Liver (tissue), 9 donors: ENCODE measurements around the gene WNT10A. TPM values are rescaled to one million over a fixed set of nuclear protein-coding genes. Genes with fewer than 3 reads are reported as not detected.

Experiments used
- DNase-seq: peaks from one replicate; pipeline ENCODE4 v3.0.0-alpha.2; 2017; ENCODE audit warnings: low spot score
- H3K27ac ChIP-seq, 2 donors: one replicate each; pipeline ENCODE4 v1.7.0; 2013; ENCODE audit warnings: inconsistent platforms in 2 of 2, low read length in 2 of 2, control low read depth in 1 of 2, low read depth in 1 of 2, mild to moderate bottlenecking in 1 of 2
- H3K27me3 ChIP-seq, 4 donors: one replicate each; pipeline versions ENCODE4 v1.6.1 to v1.7.0; 2013; ENCODE audit warnings: low read length in 3 of 4, inconsistent platforms in 1 of 4, mild to moderate bottlenecking in 1 of 4, moderate library complexity in 1 of 4; ENCODE audit not compliant: control insufficient read depth in 4 of 4, insufficient read depth in 4 of 4
- H3K36me3 ChIP-seq, 4 donors: one replicate each; pipeline versions ENCODE4 v1.6.1 to v1.7.0; 2013; ENCODE audit warnings: low read length in 3 of 4, mild to moderate bottlenecking in 3 of 4, low read depth in 1 of 4, moderate library complexity in 1 of 4; ENCODE audit not compliant: control insufficient read depth in 4 of 4, insufficient read depth in 3 of 4
- H3K4me1 ChIP-seq, 4 donors: one replicate each; pipeline versions ENCODE4 v1.6.1 to v1.7.0; 2013; ENCODE audit warnings: low read length in 3 of 4, mild to moderate bottlenecking in 3 of 4, moderate library complexity in 1 of 4; ENCODE audit not compliant: control insufficient read depth in 4 of 4, insufficient read depth in 4 of 4
- H3K4me3 ChIP-seq, 3 donors: one replicate each; pipeline versions ENCODE4 v1.6.1 to v1.7.0; 2013; ENCODE audit warnings: low read length in 3 of 3, control low read depth in 1 of 3, low read depth in 1 of 3, mild to moderate bottlenecking in 1 of 3
- H3K9ac ChIP-seq, 2 donors: one replicate each; pipeline ENCODE4 v1.7.0; 2013; ENCODE audit warnings: low read length in 2 of 2, mild to moderate bottlenecking in 2 of 2, moderate library complexity in 2 of 2, control low read depth in 1 of 2, low read depth in 1 of 2
- H3K9me3 ChIP-seq, 4 donors: one replicate each; pipeline versions ENCODE4 v1.6.1 to v1.7.0; 2013; ENCODE audit warnings: low read length in 3 of 4; ENCODE audit not compliant: control insufficient read depth in 4 of 4
- ATF3 ChIP-seq: IDR thresholded peaks from 2 replicates; pipeline ENCODE4 v1.6.1; 2016; ENCODE audit warnings: antibody characterized with exemption
- CTCF ChIP-seq: fragments of 150-350 bp; IDR thresholded peaks from 2 replicates; pipeline ENCODE4 v1.5.1; 2017; ENCODE audit warnings: improper control_type of control experiment, low read depth, low read length; ENCODE audit not compliant: missing input control
- EGR1 ChIP-seq, 2 donors: IDR thresholded peaks; 2 replicates each; pipeline ENCODE4 v1.6.1; 2016 to 2018; ENCODE audit warnings: antibody characterized with exemption in 2 of 2, low read depth in 2 of 2
- FOXA1 ChIP-seq: IDR thresholded peaks from 2 replicates; pipeline ENCODE4 v1.6.1; 2016; ENCODE audit warnings: antibody characterized with exemption
- FOXA2 ChIP-seq: IDR thresholded peaks from 2 replicates; pipeline ENCODE4 v1.6.1; 2016; ENCODE audit warnings: antibody characterized with exemption
- HNF4A ChIP-seq, 2 donors: conservative IDR thresholded peaks; 2 replicates each; pipeline ENCODE4 v1.6.1; 2016; ENCODE audit warnings: antibody characterized with exemption in 2 of 2, mild to moderate bottlenecking in 2 of 2
- HNF4G ChIP-seq: IDR thresholded peaks from 2 replicates; pipeline ENCODE4 v1.6.1; 2016; ENCODE audit warnings: antibody characterized with exemption
- JUND ChIP-seq, 2 donors: IDR thresholded peaks; 2 replicates each; pipeline ENCODE4 v1.6.1; 2016; ENCODE audit warnings: antibody characterized with exemption in 2 of 2
- MAX ChIP-seq: IDR thresholded peaks from 2 replicates; pipeline ENCODE4 v1.6.1; 2016; ENCODE audit warnings: antibody characterized with exemption
- NR2F2 ChIP-seq: IDR thresholded peaks from 2 replicates; pipeline ENCODE4 v1.6.1; 2016; ENCODE audit warnings: antibody characterized with exemption
- RAD21 ChIP-seq, 2 donors: IDR thresholded peaks; 2 replicates each; pipeline ENCODE4 v1.6.1; 2016; ENCODE audit warnings: antibody characterized with exemption in 2 of 2, mild to moderate bottlenecking in 2 of 2
- REST ChIP-seq: IDR thresholded peaks from 2 replicates; pipeline ENCODE4 v1.6.1; 2016; ENCODE audit warnings: antibody characterized with exemption, mild to moderate bottlenecking
- RXRA ChIP-seq, 2 donors: IDR thresholded peaks; 2 replicates each; pipeline ENCODE4 v1.6.1; 2017 to 2018; ENCODE audit warnings: antibody characterized with exemption in 2 of 2, mild to moderate bottlenecking in 1 of 2
- SP1 ChIP-seq: IDR thresholded peaks from 2 replicates; pipeline ENCODE4 v1.6.1; 2018; ENCODE audit warnings: antibody characterized with exemption, mild to moderate bottlenecking
- TAF1 ChIP-seq: conservative IDR thresholded peaks from 2 replicates; pipeline ENCODE4 v1.6.1; 2016; ENCODE audit warnings: antibody characterized with exemption, mild to moderate bottlenecking
- YY1 ChIP-seq: IDR thresholded peaks from 2 replicates; pipeline ENCODE4 v1.6.1; 2016; ENCODE audit warnings: antibody characterized with exemption, mild to moderate bottlenecking
- ZBTB33 ChIP-seq: IDR thresholded peaks from 2 replicates; pipeline ENCODE4 v1.6.1; 2016; ENCODE audit warnings: antibody characterized with exemption
- WGBS: extraction: QIAGEN DNeasy Blood & Tissue Kit; methylation state at CpG from one replicate; pipeline ENCODE4 v1.1.7; 2013; 5-methylcytosine and 5-hydroxymethylcytosine counted together
- polyA plus RNA-seq, 2 donors: library from polyadenylated mRNA; stranded (reverse) in 1 of 2; unstranded in 1 of 2; fragments of 200-250 nt in 1 of 2; fragments of >200 nt in 1 of 2; fragmentation: Nextera tagmentation in 1 of 2; extraction: Ambion mirVana in 1 of 2; gene quantifications; one replicate each; pipeline versions ENCODE4 v1.2.1 to v1.2.3, GENCODE V29; 2013 to 2015
- total RNA-seq, 2 donors: library from RNA; depleted of rRNA; stranded (reverse); fragments of >200 nt; gene quantifications; one replicate each; pipeline ENCODE4 v1.2.3, GENCODE V29; 2014
- donor health status: healthy.
- donor health status: healthy.
- donor health status: healthy.
- donor health status: healthy.
- donor health status: healthy.

Gene WNT10A
- total and polyA plus RNA-seq, 4 donors, result 0.01 to 0.08 (median 0.05) TPM; not detected in 1

GRCh38 chr2:218925434-218925833 is 44.8 kb downstream of the WNT10A start:
- Histone ChIP-seq H3K4me3 (no peak overlapping the region), H3K27me3 (peaks cover 0 to 5% (median 3%) of the 10 kb centered on the region in 4 donors), H3K27ac (no peak overlapping the region), H3K4me1 (no peaks in the 10 kb centered on the region), H3K36me3 (no peaks in the 10 kb centered on the region), H3K9ac (no peak overlapping the region), H3K9me3 (peaks cover 0 to 3% (median 0%) of the 10 kb centered on the region in 4 donors)
- no peak for TF ChIP-seq RXRA (IDR thresholded peaks at IDR 0.05)
- no peak for TF ChIP-seq TAF1
- TF ChIP-seq YY1, result no peak
- TF ChIP-seq ZBTB33, result no peak
- no peak for TF ChIP-seq EGR1 (IDR thresholded peaks at IDR 0.05; ENCODE audit: low read depth in 2 of 2)
- no peak for TF ChIP-seq JUND (IDR thresholded peaks at IDR 0.05)
- TF ChIP-seq FOXA2, result no peak
- no peak for TF ChIP-seq SP1
- no peak for TF ChIP-seq REST
- no peak for TF ChIP-seq FOXA1
- no peak for DNase-seq
- 61% methylated on average over 2 of the region's 2 CpGs for WGBS

- no peak for DNase-seq
- peaks cover 0 to 5% (median 1%) of the 10 kb centered on the region in 4 donors for H3K27me3 ChIP-seq
- no peak overlapping the region for H3K27ac ChIP-seq
- no peak overlapping the region for H3K9ac ChIP-seq
- TF ChIP-seq SP1 (no peak), YY1 (no peak), ZBTB33 (no peak), EGR1 (IDR thresholded peaks at IDR 0.05; ENCODE audit: low read depth in 2 of 2) (no peak), RAD21 (IDR thresholded peaks at IDR 0.05) (no peak), HNF4A (conservative IDR thresholded peaks at IDR 0.05) (no peak), CTCF (no peak), HNF4G (no peak), REST (no peak), MAX (no peak), ATF3 (no peak), NR2F2 (no peak), FOXA2 (no peak), FOXA1 (no peak), TAF1 (no peak)
- H3K36me3 ChIP-seq, result no peaks in the 10 kb centered on the region
- WGBS, result 75% methylated on average over 2 of the region's 2 CpGs
- H3K4me3 ChIP-seq, result no peak overlapping the region
- no peaks in the 10 kb centered on the region for H3K4me1 ChIP-seq
- peaks cover 0 to 3% (median 0%) of the 10 kb centered on the region in 4 donors for H3K9me3 ChIP-seq
Measured at GRCh38 chr2:218927422-218927821, 46.8 kb downstream of the WNT10A start.
